HG02970 (cell line): ENCODE measurements around the gene CCR9.

ENCODE experiments used
- ATAC-seq: cut with Tn5 transposase; IDR thresholded peaks from one replicate; pipeline ENCODE4 v1.9.1; 2021; ENCODE audit warnings: mild to moderate bottlenecking, moderate library complexity, moderate number of reproducible peaks; ENCODE audit not compliant: unreplicated experiment, low FRiP score

CCR9 gene

GRCh38 chr3:45906681-45907407, 20.5 kb downstream of the CCR9 start:
- no peak for ATAC-seq

- no peak for ATAC-seq
These were observed 21.7 kb downstream of the CCR9 start for GRCh38 chr3:45907769-45908705.

GRCh38 chr3:45908761-45909160, 22.4 kb downstream of the CCR9 start:
- ATAC-seq, result no peak

- no peak for ATAC-seq
These were observed 23.2 kb downstream of the CCR9 start for GRCh38 chr3:45909542-45909941.

- ATAC-seq, result no peak
These were observed 24.5 kb downstream of the CCR9 start for GRCh38 chr3:45910892-45911291.

- ATAC-seq, result no peak
These were observed 25.3 kb downstream of the CCR9 start for GRCh38 chr3:45911511-45912226.

GRCh38 chr3:45912435-45912834, 26.1 kb downstream of the CCR9 start:
- no peak for ATAC-seq

- ATAC-seq, result no peak
These were observed 28.2 kb downstream of the CCR9 start for GRCh38 chr3:45914362-45915058.

- ATAC-seq, result no peak
These were observed 28.7 kb downstream of the CCR9 start for GRCh38 chr3:45915059-45915439.

GRCh38 chr3:45915518-45916231, 29.3 kb downstream of the CCR9 start:
- ATAC-seq, result peak; percentile 83

- no peak for ATAC-seq
These were observed 31.0 kb downstream of the CCR9 start for GRCh38 chr3:45917146-45917898.

- no peak for ATAC-seq
These were observed 35.1 kb downstream of the CCR9 start for GRCh38 chr3:45921158-45922038.

- no peak for ATAC-seq
These were observed 35.6 kb downstream of the CCR9 start for GRCh38 chr3:45922039-45922326.

- no peak for ATAC-seq
These were observed 36.7 kb downstream of the CCR9 start for GRCh38 chr3:45922950-45923590.

GRCh38 chr3:45923755-45924154, 37.4 kb downstream of the CCR9 start:
- no peak for ATAC-seq

- no peak for ATAC-seq
These were observed 41.5 kb downstream of the CCR9 start for GRCh38 chr3:45927881-45928280.

- no peak for ATAC-seq
These were observed 42.8 kb downstream of the CCR9 start for GRCh38 chr3:45929042-45929679.
